Large intestine (tissue), 3 donors: ENCODE measurements around the gene GRM2. TPM values are rescaled to one million over a fixed set of nuclear protein-coding genes. Genes with fewer than 3 reads are reported as not detected.

Experiments used
- DNase-seq, 2 donors: peaks; one replicate each; pipeline versions ENCODE4 v3.0.0 to v3.0.0-alpha.2; 2013
- H3K27ac ChIP-seq: one replicate; pipeline ENCODE4 v1.5.1; 2013; ENCODE audit warnings: low read length
- H3K27me3 ChIP-seq: 2 replicates; pipeline ENCODE4 v1.6.1; 2013; ENCODE audit warnings: low read length; ENCODE audit not compliant: control insufficient read depth, insufficient read depth
- H3K36me3 ChIP-seq: 2 replicates; pipeline ENCODE4 v1.6.1; 2013; ENCODE audit warnings: low read length; ENCODE audit not compliant: control insufficient read depth, insufficient read depth
- H3K4me1 ChIP-seq: one replicate; pipeline ENCODE4 v1.6.1; 2013; ENCODE audit warnings: low read length; ENCODE audit not compliant: control insufficient read depth, insufficient read depth
- H3K4me3 ChIP-seq: one replicate; pipeline ENCODE4 v1.5.1; 2013; ENCODE audit warnings: low read length
- H3K9me3 ChIP-seq: one replicate; pipeline ENCODE4 v1.6.1; 2013; ENCODE audit warnings: mild to moderate bottlenecking, low read depth, low read length, moderate library complexity; ENCODE audit not compliant: control insufficient read depth
- WGBS: methylation state at CpG from one replicate; pipeline ENCODE4 v1.1.5; 2013; ENCODE audit warnings: low lambda C conversion rate; ENCODE audit not compliant: insufficient coverage; 5-methylcytosine and 5-hydroxymethylcytosine counted together
- polyA plus RNA-seq: library from polyadenylated mRNA; unstranded; fragments of 120-200 nt; gene quantifications from one replicate; pipeline ENCODE4 v1.2.1, GENCODE V29; 2013

The GRM2 gene
- polyA plus RNA-seq, 1 donor = 0.18 TPM

- Histone ChIP-seq H3K4me3 (no peak overlapping the region), H3K9me3 (peaks cover 3% of the 10 kb centered on the region), H3K36me3 (no peaks in the 10 kb centered on the region), H3K27ac (no peak overlapping the region), H3K27me3 (peaks cover 13% of the 10 kb centered on the region), H3K4me1 (no peaks in the 10 kb centered on the region)
- no CpG with 5 or more reads among the region's 19 CpGs for WGBS
- DNase-seq = no peak
These were observed 6.1 kb downstream of the GRM2 start for GRCh38 chr3:51712963-51713362.

GRCh38 chr3:51715231-51715976 lies 8.5 kb downstream of the GRM2 start:
- H3K9me3 ChIP-seq = peaks cover 3% of the 10 kb centered on the region
- no peaks in the 10 kb centered on the region for H3K4me1 ChIP-seq
- no peaks in the 10 kb centered on the region for H3K27me3 ChIP-seq
- DNase-seq = no peak
- no peak overlapping the region for H3K4me3 ChIP-seq
- no CpG with 5 or more reads among the region's 36 CpGs for WGBS
- no peaks in the 10 kb centered on the region for H3K36me3 ChIP-seq
- no peak overlapping the region for H3K27ac ChIP-seq

GRCh38 chr3:51715977-51716294 lies 9.1 kb downstream of the GRM2 start:
- Histone ChIP-seq H3K4me1 (no peaks in the 10 kb centered on the region), H3K27me3 (no peaks in the 10 kb centered on the region), H3K9me3 (peaks cover 3% of the 10 kb centered on the region), H3K36me3 (no peaks in the 10 kb centered on the region), H3K4me3 (no peak overlapping the region), H3K27ac (no peak overlapping the region)
- WGBS = no CpG with 5 or more reads among the region's 8 CpGs
- DNase-seq = no peak

GRCh38 chr3:51716805-51717204 lies 9.9 kb downstream of the GRM2 start:
- Histone ChIP-seq H3K9me3 (peaks cover 3% of the 10 kb centered on the region), H3K27me3 (no peaks in the 10 kb centered on the region), H3K36me3 (no peaks in the 10 kb centered on the region), H3K27ac (no peak overlapping the region), H3K4me1 (no peaks in the 10 kb centered on the region), H3K4me3 (no peak overlapping the region)
- DNase-seq = no peak
- WGBS = 80% methylated on average over 1 of the region's 5 CpGs

GRCh38 chr3:51717446-51717845 lies 10.6 kb downstream of the GRM2 start:
- no CpG with 5 or more reads among the region's 10 CpGs for whole genome bisulfite sequencing

GRCh38 chr3:51717947-51718346 lies 11.1 kb downstream of the GRM2 start:
- DNase-seq = no peak
- Histone ChIP-seq H3K4me3 (no peak overlapping the region), H3K36me3 (no peaks in the 10 kb centered on the region), H3K27me3 (no peaks in the 10 kb centered on the region), H3K27ac (no peak overlapping the region), H3K9me3 (peaks cover 3% of the 10 kb centered on the region), H3K4me1 (no peaks in the 10 kb centered on the region)
- WGBS = 80% methylated on average over 1 of the region's 7 CpGs

More at GRCh38 chr3:51717446-51717845, 10.6 kb downstream of the GRM2 start:
- Histone ChIP-seq H3K4me1 (no peaks in the 10 kb centered on the region), H3K4me3 (no peak overlapping the region), H3K9me3 (peaks cover 3% of the 10 kb centered on the region), H3K36me3 (no peaks in the 10 kb centered on the region), H3K27me3 (no peaks in the 10 kb centered on the region), H3K27ac (no peak overlapping the region)
- DNase-seq = no peak

- H3K4me1 ChIP-seq = no peaks in the 10 kb centered on the region
- H3K9me3 ChIP-seq = peaks cover 3% of the 10 kb centered on the region
- WGBS = no CpG with 5 or more reads among the region's 16 CpGs
- H3K36me3 ChIP-seq = no peaks in the 10 kb centered on the region
- no peak overlapping the region for H3K4me3 ChIP-seq
- H3K27me3 ChIP-seq = no peaks in the 10 kb centered on the region
- peak; percentile 37 to 46 for DNase-seq
- H3K27ac ChIP-seq = no peak overlapping the region
These were observed 11.9 kb downstream of the GRM2 start for GRCh38 chr3:51718547-51719409.

- no peak for DNase-seq
- Histone ChIP-seq H3K9me3 (peaks cover 3% of the 10 kb centered on the region), H3K27ac (no peak overlapping the region), H3K36me3 (no peaks in the 10 kb centered on the region), H3K4me1 (no peaks in the 10 kb centered on the region), H3K4me3 (no peak overlapping the region), H3K27me3 (no peaks in the 10 kb centered on the region)
- 100% methylated on average over 2 of the region's 5 CpGs for whole genome bisulfite sequencing
These were observed 12.7 kb downstream of the GRM2 start for GRCh38 chr3:51719410-51720025.

GRCh38 chr3:51720292-51721061 lies 13.6 kb downstream of the GRM2 start:
- H3K4me1 ChIP-seq = no peaks in the 10 kb centered on the region
- DNase-seq = no peak

More at GRCh38 chr3:51720292-51721061, 13.6 kb downstream of the GRM2 start:
- H3K4me3 ChIP-seq = no peak overlapping the region
- no peaks in the 10 kb centered on the region for H3K36me3 ChIP-seq
- H3K27ac ChIP-seq = no peak overlapping the region
- peaks cover 3% of the 10 kb centered on the region for H3K9me3 ChIP-seq
- no peaks in the 10 kb centered on the region for H3K27me3 ChIP-seq
- WGBS = no CpG with 5 or more reads among the region's 12 CpGs
